Stimulated activated CD4-positive, alpha-beta T cell treated with anti-CD3 and anti-CD28 coated beads, TNF-alpha, amount 100 ng/mL, for 48 hours (primary cell): ENCODE measurements around the gene CLRN3.

Experiments used
- DNase-seq, 3 donors: peaks; one replicate each; pipeline ENCODE4 v3.0.0-alpha.2; 2020; ENCODE audit warnings: low read depth in 3 of 3

The CLRN3 gene, protein sequence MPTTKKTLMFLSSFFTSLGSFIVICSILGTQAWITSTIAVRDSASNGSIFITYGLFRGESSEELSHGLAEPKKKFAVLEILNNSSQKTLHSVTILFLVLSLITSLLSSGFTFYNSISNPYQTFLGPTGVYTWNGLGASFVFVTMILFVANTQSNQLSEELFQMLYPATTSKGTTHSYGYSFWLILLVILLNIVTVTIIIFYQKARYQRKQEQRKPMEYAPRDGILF

DNA sequence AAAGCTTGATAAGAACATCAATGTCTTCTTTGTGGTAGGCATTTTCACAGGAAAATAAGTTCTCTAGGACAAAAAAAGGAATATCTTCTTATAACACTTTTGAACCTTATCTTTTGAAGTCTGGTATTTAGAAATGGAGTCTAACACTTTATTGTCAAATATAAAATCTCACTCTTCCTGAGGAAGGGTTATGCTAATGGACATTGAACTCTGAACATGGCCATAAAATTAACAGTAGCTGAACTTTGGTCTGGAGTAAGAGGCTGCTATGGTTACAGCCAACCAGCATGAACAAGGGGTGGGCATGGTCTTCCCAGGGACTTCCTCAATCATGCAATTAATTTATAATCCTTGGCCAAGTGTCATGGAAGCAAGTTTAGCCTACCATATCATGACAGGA lies at the start of gene CLRN3:
TSS of gene CLRN3 (minus strand) at position 199 of the 400 bp plus-strand sequence. CDS start at position 42, 157 bp downstream.
- DNase-seq, result no peak

GRCh38 chr10:127940866-127941640 lies 48.3 kb upstream of the CLRN3 start:
- DNase-seq, result no peak

GRCh38 chr10:127939786-127940330 lies 47.1 kb upstream of the CLRN3 start:
- DNase-seq, result no peak

DNA sequence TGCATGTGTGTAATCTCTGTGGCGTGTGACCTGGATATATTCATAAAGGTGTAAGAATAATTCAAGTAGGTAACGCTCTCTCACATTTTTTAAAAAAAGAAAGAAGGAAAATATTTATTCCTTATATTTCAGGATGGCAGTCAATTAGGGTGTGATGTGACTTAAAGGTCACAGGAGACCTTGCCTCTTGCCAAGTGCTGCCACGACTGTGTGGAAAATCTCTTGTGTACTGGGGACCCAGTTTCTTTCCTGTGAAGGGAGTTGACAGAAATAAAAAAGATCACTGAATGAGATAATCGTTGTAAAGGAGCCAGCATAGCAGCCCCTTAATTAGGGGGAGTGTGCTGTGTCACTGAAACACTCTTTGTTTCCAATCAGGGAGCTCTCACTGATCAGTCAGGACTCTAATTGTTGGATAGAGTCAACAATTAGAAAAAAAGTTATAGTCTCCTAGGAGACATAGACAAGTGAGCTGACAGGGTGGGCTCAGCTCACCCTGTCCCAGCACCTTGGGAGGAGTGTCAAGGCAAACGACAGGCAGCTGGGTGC lies 45.2 kb upstream of the CLRN3 start:
- DNase-seq, result no peak

- DNase-seq, result no peak
Observed at GRCh38 chr10:127937069-127937468, 44.3 kb upstream of the CLRN3 start.

DNA sequence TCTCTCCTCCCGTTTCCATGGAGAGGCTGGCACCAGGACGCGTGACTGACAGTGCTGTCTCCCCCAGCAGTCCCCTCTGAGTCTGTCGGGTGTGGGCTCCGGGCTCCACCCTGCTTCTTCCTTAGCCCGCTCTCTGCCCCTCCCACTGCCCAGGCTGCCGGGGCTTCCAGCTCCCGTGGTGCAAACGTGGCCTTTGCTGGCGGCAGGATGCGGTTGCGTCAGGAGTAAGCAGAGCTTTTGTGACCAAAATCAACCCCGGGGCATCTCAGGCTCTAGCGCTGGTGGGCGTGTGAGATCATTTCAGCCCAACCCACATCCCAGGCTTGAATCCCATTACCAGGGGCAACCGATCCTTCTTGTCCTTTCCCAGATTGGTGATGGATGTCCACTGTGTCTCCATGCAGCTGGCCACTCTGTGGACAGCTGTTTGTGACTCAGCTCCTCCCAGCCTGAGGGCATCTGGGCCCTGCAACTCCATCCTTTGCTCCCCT lies 42.4 kb upstream of the CLRN3 start:
- no peak for DNase-seq

DNA sequence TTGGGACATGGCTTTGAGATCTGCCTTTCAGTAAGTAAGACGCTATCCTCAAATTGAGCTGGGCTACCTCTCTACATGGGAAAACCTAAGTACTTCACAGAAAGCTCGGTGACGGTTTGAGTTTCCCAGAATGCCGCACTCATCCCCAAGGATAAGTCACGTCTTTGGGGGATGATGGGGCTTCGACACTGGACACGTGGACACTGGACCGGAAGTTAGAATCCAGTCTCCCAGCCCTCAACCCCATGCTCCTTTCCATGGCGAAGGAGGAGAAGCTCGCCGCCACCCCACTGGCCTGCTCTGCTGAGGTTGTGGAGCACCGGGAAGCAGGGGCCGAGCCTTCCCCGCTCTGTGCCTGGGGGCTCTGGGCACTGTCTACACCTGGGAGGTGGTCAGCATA lies 41.6 kb upstream of the CLRN3 start:
- DNase-seq, result no peak

DNA sequence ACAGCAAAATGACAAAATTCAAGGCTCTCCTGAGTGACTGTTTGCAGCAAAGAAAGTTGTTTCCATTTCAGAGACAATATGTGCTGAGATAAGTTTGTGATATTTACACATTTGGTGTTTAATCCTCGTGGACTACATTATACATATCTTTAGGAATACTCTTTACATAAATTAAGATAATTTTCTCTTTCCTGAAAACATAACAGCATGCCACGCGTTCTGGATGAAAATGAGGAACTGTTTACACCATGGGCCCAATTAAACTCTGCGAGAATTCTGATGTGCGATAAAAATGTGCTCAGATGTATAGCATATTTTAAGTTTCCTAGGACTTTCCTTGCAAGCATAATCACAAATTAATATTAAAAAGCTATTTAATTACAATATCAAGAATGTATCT lies 40.5 kb upstream of the CLRN3 start:
- DNase-seq, result no peak

DNA sequence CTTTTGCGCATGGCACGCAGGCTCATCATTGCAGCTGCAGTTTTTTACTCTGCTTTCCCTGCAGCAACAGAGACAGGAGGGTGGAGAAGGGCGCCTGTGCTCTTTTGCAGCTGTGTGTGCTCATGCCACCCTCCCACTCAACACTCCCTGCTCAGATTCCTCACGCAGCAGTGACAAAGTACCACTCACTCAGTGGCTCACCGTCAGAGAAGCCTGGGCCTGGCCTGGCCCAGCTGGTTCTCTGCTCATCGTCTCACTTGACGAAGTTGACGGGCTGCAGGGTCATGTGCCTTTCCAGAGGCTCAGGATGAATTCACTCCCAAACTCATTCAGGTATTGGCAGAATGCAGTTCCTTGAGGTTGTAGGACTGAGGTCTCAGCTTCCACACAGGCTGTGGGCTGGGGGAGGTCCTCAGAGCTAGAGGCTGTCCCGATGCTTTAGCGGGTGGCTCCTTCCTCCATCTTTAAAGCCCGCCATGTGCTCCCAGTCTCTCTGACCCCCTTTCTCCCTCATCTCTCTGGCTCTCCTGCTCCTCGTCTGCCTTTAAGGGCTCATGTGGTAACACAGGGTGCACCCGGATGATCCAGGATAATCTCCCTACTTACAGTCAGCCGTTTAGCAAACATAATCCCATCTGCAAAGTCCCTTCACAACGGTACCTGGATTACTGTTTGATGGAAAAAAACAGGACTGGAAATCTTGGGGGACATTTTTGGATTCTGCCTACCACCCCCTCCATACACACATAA lies 40.0 kb upstream of the CLRN3 start:
- no peak for DNase-seq

GRCh38 chr10:127928021-127928806 lies 35.5 kb upstream of the CLRN3 start:
- no peak for DNase-seq

DNA sequence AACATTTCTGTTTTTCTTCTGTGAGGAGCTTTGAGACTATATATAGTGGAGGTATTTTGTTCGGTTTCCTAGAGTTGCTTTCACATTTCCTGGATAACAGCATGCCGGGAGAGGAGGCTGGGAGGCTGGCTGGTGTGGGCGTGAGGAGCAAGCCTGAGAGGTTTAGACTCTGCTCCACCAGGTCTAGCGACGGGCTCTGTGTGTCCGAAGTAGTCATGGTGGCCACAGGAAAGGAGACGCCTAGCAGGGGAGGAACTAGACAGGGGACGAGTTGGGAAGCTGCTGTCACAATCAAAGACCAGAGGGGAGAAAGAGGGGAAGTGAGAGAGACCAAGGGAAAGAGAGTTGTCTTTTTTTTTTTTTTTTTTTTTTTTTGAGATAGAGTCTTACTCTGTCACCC lies 33.7 kb upstream of the CLRN3 start:
- no peak for DNase-seq

- DNase-seq, result no peak
Observed at GRCh38 chr10:127925471-127926207, 32.9 kb upstream of the CLRN3 start.

DNA sequence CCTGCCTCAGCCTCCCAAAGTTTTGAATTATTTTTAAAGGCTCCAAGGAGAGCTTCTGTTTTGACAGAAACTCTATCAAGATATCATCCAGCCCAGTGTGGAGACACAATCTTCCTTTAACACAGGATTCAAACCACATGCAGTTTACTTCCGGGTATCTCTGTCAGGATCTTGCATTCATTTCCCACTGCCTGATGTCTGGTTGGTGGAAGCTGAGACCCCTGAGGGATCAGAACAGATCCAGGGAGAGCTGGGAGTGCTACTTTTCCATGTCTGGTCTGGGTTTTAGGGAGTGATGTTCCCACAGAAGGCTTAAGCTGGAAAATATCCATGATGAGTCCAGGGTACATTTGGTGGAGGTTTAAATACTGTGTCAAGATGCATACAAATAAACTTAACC lies 30.9 kb upstream of the CLRN3 start:
- no peak for DNase-seq

- no peak for DNase-seq
Observed at GRCh38 chr10:127922675-127923366, 30.1 kb upstream of the CLRN3 start.

- no peak for DNase-seq
Observed at GRCh38 chr10:127922206-127922605, 29.5 kb upstream of the CLRN3 start.

DNA sequence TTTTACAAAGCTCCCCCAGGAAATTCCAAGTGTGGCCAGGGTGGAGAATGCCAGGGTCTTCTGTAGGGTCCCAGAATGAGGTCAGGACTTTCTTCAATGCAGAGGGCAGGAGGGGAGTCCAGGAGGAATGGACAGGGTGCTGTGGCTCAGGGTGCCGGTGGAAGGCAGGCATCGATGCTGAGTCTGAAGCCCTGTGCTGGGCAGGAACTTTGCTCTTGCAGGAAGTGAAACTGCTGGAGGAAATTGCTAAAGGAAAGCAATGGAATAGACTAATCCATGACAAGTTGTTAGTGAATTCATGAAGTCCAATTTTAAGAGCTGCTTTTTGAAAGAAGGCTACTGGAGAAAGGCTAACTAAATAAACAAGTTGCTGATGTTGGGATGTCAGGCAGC lies 29.0 kb upstream of the CLRN3 start:
- no peak for DNase-seq

- DNase-seq, result no peak
Observed at GRCh38 chr10:127921075-127921752, 28.5 kb upstream of the CLRN3 start.

- no peak for DNase-seq
Observed at GRCh38 chr10:127920306-127921074, 27.7 kb upstream of the CLRN3 start.
